HepG2 (cell line): ENCODE results near the gene OXLD1.

Source experiments
- CTCF ChIP-seq: sonication (generic); formaldehyde crosslinking; IDR thresholded peaks from 2 replicates; pipeline ENCODE4 v1.5.0; 2020; ENCODE audit warnings: mild to moderate bottlenecking, missing genetic modification reagents, moderate library complexity
- ELK4 ChIP-seq: sonication (generic); formaldehyde crosslinking; IDR thresholded peaks from 2 replicates; pipeline ENCODE4 v1.9.0; 2021; ENCODE audit warnings: missing genetic modification reagents, borderline replicate concordance
- GABPA ChIP-seq, 2 experiments: IDR thresholded peaks; 2 replicates each; pipeline ENCODE4 v1.6.1; 2011 to 2016; ENCODE audit warnings: low read depth in 2 of 2, low read length in 1 of 2, missing biosample characterization in 1 of 2, missing genetic modification characterization in 1 of 2
- PBX3 ChIP-seq: sonication (generic); formaldehyde crosslinking; IDR thresholded peaks from 2 replicates; pipeline ENCODE4 v1.8.1; 2023; ENCODE audit warnings: missing genetic modification reagents, inconsistent platforms, borderline replicate concordance
- POLR2AphosphoS5 ChIP-seq: IDR thresholded peaks from 2 replicates; pipeline ENCODE4 v1.6.1; 2012; ENCODE audit warnings: low read depth, low read length
- ZBTB20 ChIP-seq: sonication (generic); formaldehyde crosslinking; IDR thresholded peaks from 2 replicates; pipeline ENCODE4 v1.8.1; 2023; ENCODE audit warnings: missing genetic modification reagents, low read depth, mild to moderate bottlenecking, borderline replicate concordance
- ZNF24 ChIP-seq: fragments of 450-650 bp; IDR thresholded peaks from 2 replicates; pipeline ENCODE4 v1.6.1; 2017; ENCODE audit warnings: antibody characterized with exemption, mild to moderate bottlenecking
- ZNF549 ChIP-seq: sonication (generic); formaldehyde crosslinking; IDR thresholded peaks from 2 replicates; pipeline ENCODE4 v1.5.0; 2020; ENCODE audit warnings: missing genetic modification reagents
- ZNF564 ChIP-seq: sonication (generic); formaldehyde crosslinking; IDR thresholded peaks from 2 replicates; pipeline ENCODE4 v1.8.1; 2023; ENCODE audit warnings: mild to moderate bottlenecking, missing genetic modification reagents

GRCh38 chr17:81664051-81664470, 2.3 kb downstream of the OXLD1 start:
- TF ChIP-seq GABPA (IDR thresholded peaks at IDR 0.05; ENCODE audit: low read depth, low read length), result no peak
- TF ChIP-seq GABPA (CRISPR knock-in tag; IDR thresholded peaks at IDR 0.05; ENCODE audit: low read depth), result no peak
- no peak for TF ChIP-seq ZNF549 (CRISPR knock-in tag)
- TF ChIP-seq POLR2AphosphoS5, result no peak
- no peak for TF ChIP-seq ZNF564 (CRISPR knock-in tag)
- TF ChIP-seq ZNF24, result no peak
- no peak for TF ChIP-seq CTCF
- no peak for TF ChIP-seq PBX3 (CRISPR knock-in tag)
- TF ChIP-seq ELK4 (CRISPR knock-in tag), result no peak
- TF ChIP-seq ZBTB20 (CRISPR knock-in tag), result no peak
